HEK293 (cell line): Measurements from ENCODE around the gene MYORG.

Source experiments
- CTCF ChIA-PET: fragments of 350-600 bp; formaldehyde crosslinking; extraction: SDS; loops from one replicate; lab custom pipeline; 2021; ENCODE audit warnings: antibody characterized with exemption; lab: Yijun Ruan, JAX
- POLR2A ChIA-PET: fragments of 300-600 bp; formaldehyde crosslinking; extraction: SDS; loops from one replicate; lab custom pipeline; 2020; ENCODE audit warnings: antibody characterized with exemption, inconsistent platforms; lab: Yijun Ruan, JAX
- H3K27ac ChIP-seq: fragments of 200-500 bp; sonication (Bioruptor generic); 2 replicates; pipeline ENCODE4 v1.5.1; 2014; ENCODE audit warnings: low read depth, low read length, control low read depth, inconsistent platforms; ENCODE audit errors: extremely low read depth
- H3K36me3 ChIP-seq, 2 experiments: fragments of 200-500 bp in 1 of 2; sonication (Bioruptor generic) in 1 of 2; 1 replicate in 1 of 2; 2 replicates in 1 of 2; pipeline ENCODE4 v1.5.1; 2014 to 2017; ENCODE audit warnings: inconsistent platforms in 2 of 2, low read length in 2 of 2; ENCODE audit not compliant: control insufficient read depth in 2 of 2, insufficient read depth in 1 of 2
- H3K4me1 ChIP-seq: fragments of 200-500 bp; sonication (Bioruptor generic); 2 replicates; pipeline ENCODE4 v1.5.1; 2014; ENCODE audit warnings: mild to moderate bottlenecking, low read length, inconsistent platforms; ENCODE audit not compliant: control insufficient read depth, insufficient read depth
- H3K4me3 ChIP-seq: 2 replicates; pipeline ENCODE4 v1.5.1; 2011; ENCODE audit warnings: low read depth, mild to moderate bottlenecking, control low read depth, low read length, moderate library complexity
- H3K9me3 ChIP-seq: fragments of 200-500 bp; sonication (Bioruptor generic); 2 replicates; pipeline ENCODE4 v1.5.1; 2014; ENCODE audit warnings: low read depth, low read length, inconsistent platforms; ENCODE audit not compliant: control insufficient read depth, insufficient read depth
- GLI2 ChIP-seq: fragments of 450-650 bp; formaldehyde crosslinking; IDR thresholded peaks from 2 replicates; pipeline ENCODE4; 2017; ENCODE audit warnings: missing biosample characterization, missing genetic modification characterization, low read depth, borderline replicate concordance
- KLF7 ChIP-seq: fragments of 450-650 bp; formaldehyde crosslinking; IDR thresholded peaks from 2 replicates; pipeline ENCODE4 v1.5.1; 2016; ENCODE audit warnings: missing biosample characterization, missing genetic modification characterization, borderline replicate concordance
- KLF8 ChIP-seq: fragments of 450-650 bp; formaldehyde crosslinking; IDR thresholded peaks from 2 replicates; pipeline ENCODE4 v1.5.1; 2016; ENCODE audit warnings: missing biosample characterization, missing genetic modification characterization
- MYNN ChIP-seq: fragments of 450-650 bp; formaldehyde crosslinking; IDR thresholded peaks from 2 replicates; pipeline ENCODE4 v1.5.1; 2016; ENCODE audit warnings: missing biosample characterization, missing genetic modification characterization, borderline replicate concordance
- OVOL3 ChIP-seq: fragments of 450-650 bp; formaldehyde crosslinking; IDR thresholded peaks from 2 replicates; pipeline ENCODE4 v1.5.1; 2016; ENCODE audit warnings: missing biosample characterization, missing genetic modification characterization
- TRIM28 ChIP-seq: IDR thresholded peaks from 2 replicates; pipeline ENCODE4 v1.6.1; 2011; ENCODE audit warnings: low read length, control low read depth, borderline replicate concordance
- ZBTB17 ChIP-seq: fragments of 450-650 bp; formaldehyde crosslinking; IDR thresholded peaks from 2 replicates; pipeline ENCODE4 v1.5.1; 2016; ENCODE audit warnings: missing biosample characterization, missing genetic modification characterization
- ZEB2 ChIP-seq: fragments of 450-650 bp; formaldehyde crosslinking; IDR thresholded peaks from 2 replicates; pipeline ENCODE4 v1.5.1; 2016; ENCODE audit warnings: missing biosample characterization, missing genetic modification characterization
- ZNF10 ChIP-seq: fragments of 450-650 bp; formaldehyde crosslinking; IDR thresholded peaks from 2 replicates; pipeline ENCODE4 v1.5.1; 2017; ENCODE audit warnings: missing biosample characterization, missing genetic modification characterization
- ZNF112 ChIP-seq: fragments of 450-650 bp; formaldehyde crosslinking; IDR thresholded peaks from 2 replicates; pipeline ENCODE4 v1.5.0; 2017; ENCODE audit warnings: missing biosample characterization, missing genetic modification characterization
- ZNF114 ChIP-seq: fragments of 450-650 bp; formaldehyde crosslinking; IDR thresholded peaks from 2 replicates; pipeline ENCODE4 v1.5.0; 2017; ENCODE audit warnings: missing biosample characterization, missing genetic modification characterization
- ZNF138 ChIP-seq: fragments of 450-650 bp; formaldehyde crosslinking; IDR thresholded peaks from 2 replicates; pipeline ENCODE4 v1.5.1; 2016; ENCODE audit warnings: missing biosample characterization, missing genetic modification characterization, borderline replicate concordance
- ZNF140 ChIP-seq: fragments of 450-650 bp; formaldehyde crosslinking; IDR thresholded peaks from 2 replicates; pipeline ENCODE4 v1.5.1; 2016; ENCODE audit warnings: missing biosample characterization, missing genetic modification characterization
- ZNF16 ChIP-seq: fragments of 450-650 bp; formaldehyde crosslinking; IDR thresholded peaks from 2 replicates; pipeline ENCODE4 v1.5.1; 2016; ENCODE audit warnings: low read depth, missing biosample characterization, missing genetic modification characterization
- ZNF354C ChIP-seq: fragments of 450-650 bp; formaldehyde crosslinking; IDR thresholded peaks from 2 replicates; pipeline ENCODE4 v1.5.1; 2016; ENCODE audit warnings: missing biosample characterization, missing genetic modification characterization, low read depth, borderline replicate concordance
- ZNF473 ChIP-seq: fragments of 450-650 bp; formaldehyde crosslinking; IDR thresholded peaks from 2 replicates; pipeline ENCODE4 v1.5.1; 2017; ENCODE audit warnings: missing biosample characterization, missing genetic modification characterization
- ZNF514 ChIP-seq: fragments of 450-650 bp; formaldehyde crosslinking; IDR thresholded peaks from 2 replicates; pipeline ENCODE4 v1.5.1; 2016; ENCODE audit warnings: missing biosample characterization, missing genetic modification characterization
- ZNF529 ChIP-seq: fragments of 450-650 bp; formaldehyde crosslinking; IDR thresholded peaks from 2 replicates; pipeline ENCODE4 v1.5.1; 2017; ENCODE audit warnings: missing genetic modification characterization, missing biosample characterization; ENCODE audit not compliant: insufficient replicate concordance
- ZNF544 ChIP-seq: fragments of 450-650 bp; formaldehyde crosslinking; IDR thresholded peaks from 2 replicates; pipeline ENCODE4 v1.5.0; 2017; ENCODE audit warnings: missing biosample characterization, missing genetic modification characterization
- ZNF623 ChIP-seq: fragments of 450-650 bp; formaldehyde crosslinking; IDR thresholded peaks from 2 replicates; pipeline ENCODE4 v1.5.1; 2016; ENCODE audit warnings: missing biosample characterization, missing genetic modification characterization
- ZNF624 ChIP-seq: fragments of 450-650 bp; formaldehyde crosslinking; IDR thresholded peaks from 2 replicates; pipeline ENCODE4 v1.5.1; 2017; ENCODE audit warnings: missing biosample characterization, missing genetic modification characterization
- ZNF791 ChIP-seq: fragments of 450-650 bp; formaldehyde crosslinking; IDR thresholded peaks from 2 replicates; pipeline ENCODE4 v1.5.1; 2016; ENCODE audit warnings: missing biosample characterization, missing genetic modification characterization
- TF ChIP-seq, protein P1 (sequence below): fragments of 450-650 bp; formaldehyde crosslinking; IDR thresholded peaks from 2 replicates; pipeline ENCODE4 v1.5.1; 2017; ENCODE audit warnings: missing biosample characterization, missing genetic modification characterization
- TF ChIP-seq, protein P2 (sequence below): fragments of 450-650 bp; formaldehyde crosslinking; IDR thresholded peaks from 2 replicates; pipeline ENCODE4 v1.5.1; 2016; ENCODE audit warnings: missing biosample characterization, missing genetic modification characterization
- TF ChIP-seq, protein P3 (sequence below): fragments of 450-650 bp; formaldehyde crosslinking; optimal IDR thresholded peaks from 2 replicates; pipeline ENCODE3; 2016; ENCODE audit warnings: missing biosample characterization, mild to moderate bottlenecking, missing genetic modification characterization
- TF ChIP-seq, protein P4 (sequence below): fragments of 450-650 bp; formaldehyde crosslinking; IDR thresholded peaks from 2 replicates; pipeline ENCODE4 v1.5.1; 2017; ENCODE audit warnings: missing biosample characterization, missing genetic modification characterization
- TF ChIP-seq, protein P5 (sequence below): fragments of 450-650 bp; IDR thresholded peaks from 2 replicates; pipeline ENCODE4 v1.5.1; 2018; ENCODE audit warnings: missing biosample characterization, missing genetic modification characterization

Gene MYORG

DNA sequence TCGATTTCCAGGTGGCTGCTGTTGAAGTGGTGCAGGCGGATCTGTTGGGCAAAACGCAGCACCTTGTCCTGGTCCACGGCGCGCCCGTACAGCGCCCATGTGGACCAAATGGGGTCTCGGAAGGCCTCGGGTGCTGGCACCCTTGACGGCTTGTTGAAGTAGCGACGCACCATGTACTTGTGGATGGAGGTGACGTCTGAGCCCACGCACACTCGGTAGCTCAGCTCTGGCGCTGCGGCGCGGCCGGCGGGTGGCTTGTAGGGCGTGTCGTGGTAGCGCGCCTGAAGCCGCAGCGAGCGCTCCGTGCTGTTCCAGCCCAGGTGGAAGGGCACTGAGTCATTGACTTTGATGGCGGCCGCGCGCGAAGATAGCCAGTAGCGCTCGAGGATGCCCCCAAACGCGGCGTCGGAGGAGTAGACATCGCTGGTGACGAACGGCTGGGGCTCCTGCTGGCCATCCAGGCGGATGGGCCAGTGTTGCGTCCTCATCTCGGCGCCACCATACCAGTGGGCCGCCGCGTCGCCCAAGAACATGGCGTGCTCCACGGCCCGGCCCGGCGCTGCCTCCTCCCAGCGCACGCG, 4.7 kb downstream of the MYORG start (continued):
- TF ChIP-seq ZNF354C = no peak
- TF ChIP-seq OVOL3 (tag by site-specific recombination) = no peak
- TF ChIP-seq TRIM28 = no peak
- TF ChIP-seq, protein P1, sequence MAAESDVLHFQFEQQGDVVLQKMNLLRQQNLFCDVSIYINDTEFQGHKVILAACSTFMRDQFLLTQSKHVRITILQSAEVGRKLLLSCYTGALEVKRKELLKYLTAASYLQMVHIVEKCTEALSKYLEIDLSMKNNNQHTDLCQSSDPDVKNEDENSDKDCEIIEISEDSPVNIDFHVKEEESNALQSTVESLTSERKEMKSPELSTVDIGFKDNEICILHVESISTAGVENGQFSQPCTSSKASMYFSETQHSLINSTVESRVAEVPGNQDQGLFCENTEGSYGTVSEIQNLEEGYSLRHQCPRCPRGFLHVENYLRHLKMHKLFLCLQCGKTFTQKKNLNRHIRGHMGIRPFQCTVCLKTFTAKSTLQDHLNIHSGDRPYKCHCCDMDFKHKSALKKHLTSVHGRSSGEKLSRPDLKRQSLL (tag by site-specific recombination) = no peak

DNA sequence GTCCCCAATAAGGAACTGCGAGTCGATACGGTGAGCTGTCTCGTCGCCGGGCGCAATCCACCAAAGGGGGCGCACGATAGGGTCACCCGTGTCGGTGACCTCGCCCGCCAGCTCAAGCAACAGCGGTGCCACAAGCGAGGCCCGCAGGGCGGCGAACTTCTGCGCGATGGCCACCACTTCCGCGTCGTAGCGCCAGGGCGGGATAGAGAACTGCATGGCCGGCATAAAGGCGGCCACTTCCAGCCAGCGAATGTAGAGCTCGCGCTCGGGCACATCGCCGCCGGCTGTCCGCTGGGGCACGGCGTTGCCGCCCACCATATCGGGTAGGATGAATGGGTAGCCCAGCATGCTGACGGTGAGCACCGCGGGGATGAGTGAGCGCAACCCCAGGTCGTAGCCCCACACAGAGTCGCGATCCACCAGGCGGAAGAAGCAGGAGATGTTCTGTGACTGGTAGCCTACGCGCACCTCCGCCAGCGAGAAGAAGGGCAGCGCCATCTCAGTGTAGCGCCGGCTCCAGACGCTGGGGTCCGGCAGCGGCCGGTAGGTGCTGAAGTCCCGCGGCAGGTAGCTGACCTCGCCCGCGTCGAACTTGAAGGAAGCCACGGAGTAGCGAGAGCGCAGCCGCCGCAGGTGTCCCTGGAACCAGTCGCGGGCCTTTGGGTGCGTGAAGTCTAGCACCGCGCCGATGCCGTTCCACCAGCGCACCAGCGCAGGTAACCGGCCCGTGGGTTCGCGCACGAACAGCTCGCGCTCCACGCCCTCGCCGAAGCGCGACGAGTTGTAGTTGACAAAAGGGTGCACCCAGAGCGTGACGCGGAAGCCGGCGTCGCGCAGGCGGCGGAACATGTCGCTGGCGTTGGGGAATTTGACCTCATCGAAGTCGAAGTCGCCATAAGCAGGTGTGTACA, 5.5 kb downstream of the MYORG start:
- ChIA-PET CTCF (interaction anchor here (1.0 kb wide), 1 partner anchor 176 kb away, joined by 3 read pairs; no protein-coding TSS in a partner anchor), POLR2A (no interaction called here)
- Histone ChIP-seq H3K4me3 (no peak overlapping the region), H3K4me1 (no peaks in the 10 kb centered on the region; the same call in none of the 2 replicates), H3K36me3 (peaks cover 0 to 36% of the 10 kb centered on the region in 2 experiments; a peak in 1 of 3 replicates), H3K27ac (no peak overlapping the region)
- no peak for TF ChIP-seq ZNF514 (tag by site-specific recombination)
- no peak for TF ChIP-seq MYNN (tag by site-specific recombination)
- TF ChIP-seq, protein P2, sequence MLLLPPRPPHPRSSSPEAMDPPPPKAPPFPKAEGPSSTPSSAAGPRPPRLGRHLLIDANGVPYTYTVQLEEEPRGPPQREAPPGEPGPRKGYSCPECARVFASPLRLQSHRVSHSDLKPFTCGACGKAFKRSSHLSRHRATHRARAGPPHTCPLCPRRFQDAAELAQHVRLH (tag by site-specific recombination) = no peak
- no peak for TF ChIP-seq ZNF473 (tag by site-specific recombination)
- no peak for TF ChIP-seq ZNF354C
- TF ChIP-seq GLI2 = no peak
- TF ChIP-seq ZEB2 = no peak
- no peak for TF ChIP-seq KLF7 (tag by site-specific recombination)
- TF ChIP-seq ZBTB17 (tag by site-specific recombination) = no peak
- TF ChIP-seq, protein P3, sequence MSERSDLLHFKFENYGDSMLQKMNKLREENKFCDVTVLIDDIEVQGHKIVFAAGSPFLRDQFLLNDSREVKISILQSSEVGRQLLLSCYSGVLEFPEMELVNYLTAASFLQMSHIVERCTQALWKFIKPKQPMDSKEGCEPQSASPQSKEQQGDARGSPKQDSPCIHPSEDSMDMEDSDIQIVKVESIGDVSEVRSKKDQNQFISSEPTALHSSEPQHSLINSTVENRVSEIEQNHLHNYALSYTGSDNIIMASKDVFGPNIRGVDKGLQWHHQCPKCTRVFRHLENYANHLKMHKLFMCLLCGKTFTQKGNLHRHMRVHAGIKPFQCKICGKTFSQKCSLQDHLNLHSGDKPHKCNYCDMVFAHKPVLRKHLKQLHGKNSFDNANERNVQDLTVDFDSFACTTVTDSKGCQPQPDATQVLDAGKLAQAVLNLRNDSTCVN (tag by site-specific recombination) = no peak
- TF ChIP-seq, all 188 proteins: peak for 0
- no peaks in the 10 kb centered on the region for H3K9me3 ChIP-seq

DNA sequence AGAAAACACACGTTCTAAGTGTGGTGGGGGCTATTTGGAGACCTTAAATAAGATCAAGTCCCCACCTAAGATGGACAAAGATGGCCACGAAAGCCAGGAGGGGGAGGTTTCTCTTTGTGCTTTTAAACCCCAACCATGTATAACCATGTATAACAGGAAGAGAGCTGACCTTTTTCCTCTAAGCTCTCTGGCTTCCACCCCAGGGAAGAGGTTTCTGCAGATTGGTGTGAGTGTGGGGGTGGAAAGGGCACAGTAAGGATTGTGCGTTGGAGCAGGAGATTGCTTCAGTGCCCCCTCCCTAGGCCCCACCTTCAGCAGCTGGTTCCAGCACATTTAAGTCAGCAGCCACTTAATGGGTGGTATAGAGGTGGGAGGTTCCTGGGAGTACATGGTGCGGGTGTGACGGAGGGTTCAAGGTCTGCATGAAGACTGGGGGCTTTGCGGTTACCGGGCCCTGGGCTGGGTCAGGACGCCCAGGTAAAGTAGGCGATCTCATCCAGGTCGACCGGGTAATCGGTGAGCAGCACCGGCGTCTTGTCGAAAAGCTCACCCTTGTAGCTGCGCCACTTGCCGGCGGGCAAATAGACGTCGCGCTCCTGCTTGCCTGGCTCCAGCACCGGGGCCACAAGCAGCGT, 6.2 kb downstream of the MYORG start:
- no peaks in the 10 kb centered on the region for H3K9me3 ChIP-seq
- CTCF ChIA-PET = no interaction called here
- POLR2A ChIA-PET = interaction anchor here (0.6 kb wide), 1 partner anchor 11 kb away, joined by 3 read pairs; no protein-coding TSS in a partner anchor
- no peak overlapping the region for H3K4me3 ChIP-seq
- no peaks in the 10 kb centered on the region; the same call in 1 of the 2 replicates for H3K4me1 ChIP-seq
- no peak overlapping the region for H3K27ac ChIP-seq
- peaks cover 0 to 36% of the 10 kb centered on the region in 2 experiments; a peak in 1 of 3 replicates for H3K36me3 ChIP-seq
- TF ChIP-seq, protein P4, sequence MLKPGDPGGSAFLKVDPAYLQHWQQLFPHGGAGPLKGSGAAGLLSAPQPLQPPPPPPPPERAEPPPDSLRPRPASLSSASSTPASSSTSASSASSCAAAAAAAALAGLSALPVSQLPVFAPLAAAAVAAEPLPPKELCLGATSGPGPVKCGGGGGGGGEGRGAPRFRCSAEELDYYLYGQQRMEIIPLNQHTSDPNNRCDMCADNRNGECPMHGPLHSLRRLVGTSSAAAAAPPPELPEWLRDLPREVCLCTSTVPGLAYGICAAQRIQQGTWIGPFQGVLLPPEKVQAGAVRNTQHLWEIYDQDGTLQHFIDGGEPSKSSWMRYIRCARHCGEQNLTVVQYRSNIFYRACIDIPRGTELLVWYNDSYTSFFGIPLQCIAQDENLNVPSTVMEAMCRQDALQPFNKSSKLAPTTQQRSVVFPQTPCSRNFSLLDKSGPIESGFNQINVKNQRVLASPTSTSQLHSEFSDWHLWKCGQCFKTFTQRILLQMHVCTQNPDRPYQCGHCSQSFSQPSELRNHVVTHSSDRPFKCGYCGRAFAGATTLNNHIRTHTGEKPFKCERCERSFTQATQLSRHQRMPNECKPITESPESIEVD (tag by site-specific recombination) = no peak
- TF ChIP-seq ZNF529 (tag by site-specific recombination) (no peak), ZNF624 (tag by site-specific recombination) (no peak), ZNF138 (tag by site-specific recombination) (no peak), ZNF791 (tag by site-specific recombination) (no peak), ZNF114 (tag by site-specific recombination) (no peak), ZNF10 (tag by site-specific recombination) (no peak), KLF8 (tag by site-specific recombination) (no peak), ZNF112 (tag by site-specific recombination) (no peak), ZNF16 (tag by site-specific recombination) (no peak), ZEB2 (no peak), ZNF623 (tag by site-specific recombination) (no peak), ZNF140 (tag by site-specific recombination) (no peak), ZNF544 (tag by site-specific recombination) (no peak)
- TF ChIP-seq, protein P5, sequence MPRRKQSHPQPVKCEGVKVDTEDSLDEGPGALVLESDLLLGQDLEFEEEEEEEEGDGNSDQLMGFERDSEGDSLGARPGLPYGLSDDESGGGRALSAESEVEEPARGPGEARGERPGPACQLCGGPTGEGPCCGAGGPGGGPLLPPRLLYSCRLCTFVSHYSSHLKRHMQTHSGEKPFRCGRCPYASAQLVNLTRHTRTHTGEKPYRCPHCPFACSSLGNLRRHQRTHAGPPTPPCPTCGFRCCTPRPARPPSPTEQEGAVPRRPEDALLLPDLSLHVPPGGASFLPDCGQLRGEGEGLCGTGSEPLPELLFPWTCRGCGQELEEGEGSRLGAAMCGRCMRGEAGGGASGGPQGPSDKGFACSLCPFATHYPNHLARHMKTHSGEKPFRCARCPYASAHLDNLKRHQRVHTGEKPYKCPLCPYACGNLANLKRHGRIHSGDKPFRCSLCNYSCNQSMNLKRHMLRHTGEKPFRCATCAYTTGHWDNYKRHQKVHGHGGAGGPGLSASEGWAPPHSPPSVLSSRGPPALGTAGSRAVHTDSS (tag by site-specific recombination) = no peak
